IPS-18c (cell line): ENCODE measurements around the gene ZNF438.

Experiments used
- H3K4me3 ChIP-seq: 2 replicates; pipeline ENCODE4 v1.7.0; 2013; ENCODE audit warnings: low read depth, mild to moderate bottlenecking, low read length, moderate library complexity; ENCODE audit not compliant: insufficient read depth
- H3K9me3 ChIP-seq: one replicate; pipeline ENCODE4 v1.6.1; 2013; ENCODE audit warnings: mild to moderate bottlenecking, low read length, moderate library complexity; ENCODE audit not compliant: control insufficient read depth, insufficient read depth

Gene ZNF438

DNA sequence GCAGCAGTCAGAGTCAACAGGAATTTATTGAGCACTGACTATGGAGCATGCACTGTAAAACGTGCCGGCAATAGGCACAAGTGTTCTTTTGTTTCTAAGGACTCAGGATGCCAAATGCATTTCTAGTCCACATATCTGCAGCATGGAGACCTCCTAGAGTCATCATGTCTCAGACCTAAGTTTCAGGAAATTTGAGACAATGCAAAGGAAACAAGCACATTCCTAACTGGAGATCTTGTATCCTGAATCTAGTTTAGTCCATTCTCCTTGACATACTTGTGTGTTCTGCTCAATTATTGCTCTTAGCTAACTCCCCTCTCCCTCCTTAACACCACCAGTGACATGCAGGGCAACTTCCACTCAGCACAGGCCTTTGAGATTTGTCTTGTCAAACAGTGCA is 173.2 kb downstream of the ZNF438 start:
- Histone ChIP-seq H3K4me3 (no peak overlapping the region), H3K9me3 (no peaks in the 10 kb centered on the region)

DNA sequence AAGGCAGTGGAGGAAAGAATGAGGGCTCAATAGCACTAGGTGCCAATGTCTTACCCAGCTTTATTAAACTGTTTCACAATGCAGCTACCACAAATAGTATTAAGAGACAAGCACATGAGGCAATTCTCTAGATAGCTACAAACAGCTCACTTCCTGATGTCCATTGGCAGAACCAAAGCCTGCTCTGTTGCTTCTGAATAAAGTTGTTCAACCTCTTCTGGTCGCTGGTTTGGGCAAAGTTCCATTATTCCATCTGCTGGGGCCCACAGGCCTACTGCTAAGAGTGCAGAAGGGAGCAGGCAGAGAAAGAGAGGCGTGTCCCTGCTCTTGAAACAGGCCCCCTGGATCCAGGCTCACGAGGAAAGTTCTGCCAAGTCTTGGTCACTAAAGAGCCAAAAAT is 173.9 kb downstream of the ZNF438 start:
- Histone ChIP-seq H3K9me3 (no peaks in the 10 kb centered on the region), H3K4me3 (no peak overlapping the region)

DNA sequence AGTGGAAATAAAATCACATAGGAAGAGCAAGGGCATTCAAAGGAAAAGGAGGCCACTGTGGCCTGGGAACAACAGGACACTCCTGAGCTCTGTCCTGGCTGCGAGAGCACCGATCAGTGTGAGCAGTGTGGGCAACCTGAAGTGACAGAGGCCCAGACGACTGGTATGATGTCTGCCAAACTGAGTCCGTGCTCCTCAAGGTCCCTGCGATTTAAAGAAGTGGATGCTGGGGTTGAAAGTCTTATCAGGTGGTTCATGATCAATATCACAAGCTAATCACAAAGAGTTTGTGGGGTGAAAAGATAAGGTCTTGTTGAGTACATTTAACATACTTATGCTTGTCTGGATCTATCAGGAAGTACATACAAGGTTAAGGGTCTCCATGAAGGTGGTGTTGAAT is 176.5 kb downstream of the ZNF438 start:
- no peaks in the 10 kb centered on the region for H3K9me3 ChIP-seq
- no peak overlapping the region for H3K4me3 ChIP-seq

DNA sequence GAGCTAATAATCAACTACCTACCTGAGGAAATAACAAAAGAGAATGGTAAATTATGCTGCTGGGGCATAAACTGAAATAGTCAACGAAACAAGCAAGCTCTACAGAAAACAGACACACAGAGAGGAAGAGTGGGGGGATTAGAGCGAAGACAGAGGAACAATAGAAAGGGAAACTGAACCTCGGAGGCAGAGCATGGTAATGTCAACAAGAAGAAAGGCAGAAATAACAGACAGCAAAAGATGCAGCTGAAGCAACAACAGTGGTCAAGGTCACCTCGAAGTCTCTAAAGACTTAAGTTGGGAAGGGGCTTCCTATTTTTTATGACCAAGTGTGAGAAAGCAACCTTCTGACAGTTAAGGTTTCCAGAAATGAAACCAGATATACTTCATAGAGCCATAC is 177.0 kb downstream of the ZNF438 start:
- no peak overlapping the region for H3K4me3 ChIP-seq
- H3K9me3 ChIP-seq, result no peaks in the 10 kb centered on the region

DNA sequence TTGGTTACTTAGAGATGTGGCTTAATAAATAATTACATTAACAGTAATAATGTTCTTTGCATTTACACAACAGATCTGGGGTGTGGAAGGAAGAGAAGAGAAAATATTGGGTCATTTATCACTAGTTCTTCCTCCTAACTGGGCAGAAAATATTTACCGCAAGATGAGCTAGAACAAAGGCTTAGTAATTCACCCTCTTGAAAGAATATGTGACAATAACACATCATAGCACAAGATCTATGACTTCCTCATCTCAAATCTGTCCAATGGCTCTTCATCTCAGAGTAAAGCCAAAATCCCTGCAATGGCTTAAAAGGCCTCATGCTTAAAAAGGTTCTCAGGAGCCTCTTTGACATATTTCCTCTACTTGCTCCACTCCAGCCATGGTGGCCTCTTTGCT is 178.6 kb downstream of the ZNF438 start:
- no peak overlapping the region for H3K4me3 ChIP-seq
- H3K9me3 ChIP-seq, result no peaks in the 10 kb centered on the region

DNA sequence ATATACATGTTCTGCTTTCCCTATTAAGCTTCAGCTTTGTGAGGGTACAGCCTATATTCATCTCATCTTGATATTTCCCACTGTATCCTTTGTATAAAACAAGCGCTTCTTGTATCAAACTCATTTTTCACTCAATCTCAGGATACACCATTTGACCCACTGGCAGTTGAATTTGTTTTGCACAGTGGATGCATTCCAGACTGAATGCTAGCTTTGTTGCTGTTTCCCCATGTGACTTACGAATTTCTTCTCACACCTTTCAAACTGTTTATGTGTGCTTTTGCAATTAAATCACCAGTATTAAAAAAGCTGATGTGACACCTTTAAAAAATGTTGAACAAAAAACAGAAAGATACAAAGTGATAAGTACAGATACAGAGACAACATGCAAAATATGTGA is 180.9 kb downstream of the ZNF438 start:
- H3K4me3 ChIP-seq, result no peak overlapping the region
- H3K9me3 ChIP-seq, result peaks cover 2% of the 10 kb centered on the region

DNA sequence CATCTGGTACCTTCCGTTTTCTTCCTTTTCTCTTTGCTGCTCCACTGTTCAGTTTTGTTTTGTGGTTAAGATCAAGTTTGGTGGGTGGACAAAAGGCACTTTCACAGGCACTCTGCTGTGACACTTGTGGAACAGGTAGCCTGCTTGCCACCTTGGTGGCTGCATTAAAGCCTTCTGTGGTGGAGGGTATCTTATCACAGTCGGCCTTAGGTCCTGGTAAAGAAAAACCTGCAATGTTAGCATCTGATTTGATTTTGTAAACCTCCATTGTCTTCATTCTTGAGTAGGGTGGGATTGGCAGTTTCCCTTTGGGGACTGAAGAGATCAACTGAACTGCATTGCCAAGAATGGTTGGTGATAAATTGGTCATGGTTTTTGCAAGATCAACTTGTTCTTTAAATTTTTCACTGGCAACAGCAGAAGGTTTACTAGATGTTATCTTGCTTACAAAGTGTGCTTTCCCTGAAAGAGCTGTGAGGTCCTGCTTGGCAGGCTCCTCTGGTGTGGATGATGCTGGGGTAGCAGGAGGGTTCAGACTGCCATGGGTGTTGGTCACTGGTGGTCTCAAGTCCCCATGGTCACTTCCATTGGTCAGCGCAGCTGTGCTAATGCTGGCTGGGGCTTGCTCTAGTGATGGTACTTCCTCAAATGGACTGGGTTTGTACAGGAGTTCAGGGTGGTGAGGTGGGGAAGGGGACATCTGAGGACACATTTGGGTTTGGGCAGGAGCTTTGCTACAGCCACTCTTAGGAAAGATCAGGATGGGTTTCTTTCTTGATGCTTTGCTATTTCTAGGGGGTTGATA is 182.2 kb downstream of the ZNF438 start:
- Histone ChIP-seq H3K9me3 (peaks cover 2% of the 10 kb centered on the region), H3K4me3 (no peak overlapping the region)

DNA sequence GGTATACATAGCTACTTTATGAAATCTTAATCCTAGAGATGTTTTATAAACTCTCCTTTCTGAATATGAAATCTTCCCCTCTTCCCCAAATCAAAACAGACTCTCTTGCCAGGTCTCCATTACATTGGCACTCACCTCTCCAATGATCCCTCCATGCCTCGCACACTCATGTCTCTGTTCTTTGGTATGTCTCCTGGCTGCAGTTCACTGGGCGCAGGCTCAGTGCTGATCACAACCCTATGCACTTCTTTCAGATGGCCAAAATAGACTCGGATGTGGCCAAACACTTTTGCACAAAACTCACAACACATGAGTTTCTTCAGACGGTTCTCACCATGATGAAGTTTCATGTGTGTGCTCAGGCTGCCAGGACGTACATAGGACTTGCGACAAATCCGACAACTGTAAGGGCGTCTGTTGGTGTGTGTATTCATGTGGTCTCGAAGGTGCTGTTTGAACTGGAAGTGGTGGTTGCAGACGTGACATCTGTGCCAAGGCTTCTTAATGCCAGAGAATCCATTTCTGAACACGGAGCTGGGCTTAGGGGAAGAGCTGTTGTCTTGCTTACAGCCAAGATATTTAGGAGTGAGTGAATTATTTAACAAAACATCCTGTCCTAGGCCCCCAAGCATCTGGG is 183.2 kb downstream of the ZNF438 start:
- Histone ChIP-seq H3K9me3 (peaks cover 2% of the 10 kb centered on the region), H3K4me3 (no peak overlapping the region)

DNA sequence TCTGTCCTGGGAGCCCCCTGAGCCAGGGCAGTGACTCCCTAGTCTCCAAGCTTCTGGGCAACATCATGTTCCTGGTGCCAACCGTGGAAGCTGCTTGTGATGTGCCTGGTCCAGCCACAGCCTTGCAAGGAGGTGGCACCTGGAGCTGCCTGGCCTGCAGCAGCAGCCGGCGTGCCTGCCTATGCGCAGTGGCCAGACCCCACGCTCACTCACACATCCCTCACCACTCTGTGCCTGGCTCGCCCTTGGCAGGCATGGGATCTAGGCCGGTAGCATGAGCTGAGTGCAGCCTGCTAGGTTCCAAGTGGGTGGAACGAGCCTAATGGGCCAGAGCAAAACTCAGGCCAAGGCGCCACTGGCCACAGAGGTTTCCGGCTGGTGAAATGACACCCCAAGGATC is 184.0 kb downstream of the ZNF438 start:
- peaks cover 2% of the 10 kb centered on the region for H3K9me3 ChIP-seq
- H3K4me3 ChIP-seq, result no peak overlapping the region

DNA sequence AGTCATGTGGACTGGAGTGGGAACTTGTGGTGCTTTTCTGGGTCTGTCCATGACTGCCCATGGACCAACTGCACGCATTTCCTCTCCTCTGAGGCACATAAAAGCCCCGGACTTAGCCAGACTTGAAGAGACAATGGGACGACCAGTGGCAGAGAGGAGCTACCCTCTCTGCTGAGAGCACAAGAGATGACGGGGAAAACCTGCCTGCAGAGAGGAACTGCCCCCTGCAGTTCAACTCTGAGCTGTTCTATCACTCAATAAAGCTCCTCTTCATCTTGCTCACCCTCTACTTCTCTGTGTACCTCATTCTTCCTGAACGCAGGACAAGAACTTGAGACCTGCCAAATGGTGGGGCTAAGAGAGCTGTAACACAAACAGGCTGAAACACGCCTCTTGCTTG is 184.5 kb downstream of the ZNF438 start:
- H3K4me3 ChIP-seq, result no peak overlapping the region
- H3K9me3 ChIP-seq, result peaks cover 2% of the 10 kb centered on the region

DNA sequence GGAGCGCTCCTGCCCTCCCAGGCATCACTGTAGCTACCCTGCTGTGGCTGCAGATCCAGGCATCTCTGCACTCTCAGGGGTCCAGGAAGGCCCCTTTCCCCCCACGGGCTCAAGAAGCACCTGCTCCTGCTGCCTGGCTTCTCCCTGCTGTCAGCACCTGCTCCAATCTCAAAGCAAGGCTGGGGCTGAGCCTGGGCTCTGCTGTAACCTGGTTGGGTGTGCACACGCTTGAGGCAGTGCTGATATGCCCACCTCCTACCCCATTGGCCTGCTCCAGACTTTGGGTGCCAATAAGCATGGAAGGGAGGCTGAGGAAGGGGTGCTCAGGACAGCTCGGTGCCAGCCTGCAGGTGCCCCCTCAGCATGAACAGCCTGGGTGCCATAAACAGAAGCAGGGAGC is 185.0 kb downstream of the ZNF438 start:
- peaks cover 2% of the 10 kb centered on the region for H3K9me3 ChIP-seq
- H3K4me3 ChIP-seq, result no peak overlapping the region

DNA sequence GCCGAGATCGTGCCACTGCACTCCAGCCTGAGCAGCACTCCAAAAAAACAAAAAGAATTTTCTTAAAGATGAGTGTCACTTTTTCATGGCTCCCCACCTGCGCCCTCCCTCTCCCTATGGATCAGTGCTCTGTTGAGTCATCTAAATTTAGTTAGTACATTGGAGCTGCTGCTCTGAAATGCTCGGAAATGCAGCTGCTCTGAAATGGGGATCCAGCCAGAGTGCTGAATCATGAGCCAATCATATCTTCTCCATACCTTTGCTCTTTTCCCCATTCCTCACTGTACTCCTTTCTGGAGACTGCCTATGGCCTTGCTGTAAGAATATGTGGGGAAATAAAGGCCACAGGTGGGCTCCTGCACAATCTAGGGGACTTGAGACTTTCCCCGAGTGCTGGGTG is 188.8 kb downstream of the ZNF438 start:
- H3K4me3 ChIP-seq, result no peak overlapping the region

DNA sequence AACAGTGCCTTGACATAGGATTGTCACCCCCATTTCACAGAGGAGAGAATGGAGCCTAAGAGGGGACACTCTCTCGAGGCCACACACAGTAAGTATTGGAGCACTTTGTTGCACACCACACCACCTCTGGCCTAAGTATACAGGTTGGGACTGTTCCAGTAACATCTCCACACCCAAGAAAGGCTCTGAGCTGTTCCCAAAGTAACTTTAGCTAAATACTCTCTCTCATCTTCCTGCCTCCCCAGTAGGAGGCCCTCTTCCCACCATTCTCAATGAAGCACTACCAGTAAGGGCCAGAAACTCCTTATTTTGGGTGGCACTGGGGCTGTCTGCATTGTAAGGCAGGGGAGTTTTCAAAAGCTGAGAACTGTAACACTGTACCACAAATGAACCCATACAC is 189.5 kb downstream of the ZNF438 start:
- peaks cover 2% of the 10 kb centered on the region for H3K9me3 ChIP-seq
- no peak overlapping the region for H3K4me3 ChIP-seq

More for the DNA sequence above, 188.8 kb downstream of the ZNF438 start:
- H3K9me3 ChIP-seq, result peaks cover 2% of the 10 kb centered on the region

DNA sequence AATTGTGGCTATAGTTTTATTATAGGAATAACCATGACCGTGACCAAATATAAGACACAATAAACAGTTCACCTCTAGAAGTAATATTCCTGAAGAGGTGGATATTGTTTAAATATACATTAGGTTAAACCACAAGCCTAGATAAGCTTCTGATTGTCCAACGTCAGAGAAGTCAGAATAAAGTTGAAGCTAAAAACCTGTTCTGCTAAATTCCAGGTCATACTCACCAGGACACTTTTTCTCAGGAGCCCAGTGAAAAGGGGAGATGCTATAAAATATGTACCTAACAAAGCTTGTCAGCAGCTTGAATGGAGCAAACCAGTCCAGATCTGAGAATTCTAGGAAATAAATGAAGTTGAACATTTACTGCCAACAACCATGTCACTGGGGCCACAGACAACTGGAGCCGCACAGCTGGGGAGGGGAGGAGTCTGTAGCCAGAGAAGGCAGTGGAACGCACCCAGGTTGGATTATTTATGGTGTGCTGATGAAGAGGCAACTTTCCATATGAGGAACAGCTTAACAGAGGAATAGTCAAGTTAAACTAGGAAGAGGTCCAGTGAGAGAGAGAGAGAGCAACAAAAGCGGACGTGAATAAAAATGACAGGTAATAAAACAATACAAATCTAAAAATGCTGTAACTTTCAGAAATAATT is 191.1 kb downstream of the ZNF438 start:
- H3K4me3 ChIP-seq, result no peak overlapping the region
- H3K9me3 ChIP-seq, result no peaks in the 10 kb centered on the region

DNA sequence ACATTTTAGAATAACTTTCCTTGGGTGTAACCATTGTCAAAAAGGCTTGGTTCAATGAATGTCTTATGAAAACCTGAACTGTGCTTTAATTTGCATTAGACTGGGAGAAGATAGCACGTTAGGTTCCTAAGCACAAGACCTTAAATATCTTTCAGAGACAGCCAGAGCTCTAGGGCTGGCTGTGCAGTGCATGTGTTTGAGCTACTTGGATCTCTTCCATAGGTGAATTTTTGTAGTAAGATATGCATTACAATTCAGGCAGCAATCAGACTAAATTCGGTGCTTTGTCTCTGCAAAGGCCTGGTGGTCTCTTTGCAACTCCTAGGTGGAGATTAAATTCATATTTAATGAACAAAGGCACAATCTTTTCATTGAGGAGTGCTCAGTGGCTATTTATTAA is 192.0 kb downstream of the ZNF438 start:
- Histone ChIP-seq H3K9me3 (no peaks in the 10 kb centered on the region), H3K4me3 (no peak overlapping the region)

DNA sequence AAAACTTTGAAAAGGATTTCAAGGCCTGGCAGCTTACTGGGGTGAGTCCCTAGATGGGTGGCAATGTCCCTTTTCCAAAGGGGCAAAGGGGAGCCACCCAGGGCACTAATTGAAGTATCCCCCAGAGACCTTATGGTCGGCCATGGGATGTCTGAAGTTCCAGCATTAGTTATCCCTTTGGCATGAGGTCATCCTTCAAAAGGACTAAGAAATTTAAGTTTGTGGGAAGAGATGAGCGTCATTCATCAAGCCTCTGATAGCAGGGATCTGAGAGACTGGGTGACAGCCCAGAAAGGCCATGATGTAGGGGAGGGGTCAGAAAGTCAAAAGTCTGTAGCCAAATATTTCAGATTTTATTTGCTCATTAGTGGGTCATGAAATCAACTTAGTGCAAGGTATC is 195.3 kb downstream of the ZNF438 start:
- no peak overlapping the region for H3K4me3 ChIP-seq
- no peaks in the 10 kb centered on the region for H3K9me3 ChIP-seq

DNA sequence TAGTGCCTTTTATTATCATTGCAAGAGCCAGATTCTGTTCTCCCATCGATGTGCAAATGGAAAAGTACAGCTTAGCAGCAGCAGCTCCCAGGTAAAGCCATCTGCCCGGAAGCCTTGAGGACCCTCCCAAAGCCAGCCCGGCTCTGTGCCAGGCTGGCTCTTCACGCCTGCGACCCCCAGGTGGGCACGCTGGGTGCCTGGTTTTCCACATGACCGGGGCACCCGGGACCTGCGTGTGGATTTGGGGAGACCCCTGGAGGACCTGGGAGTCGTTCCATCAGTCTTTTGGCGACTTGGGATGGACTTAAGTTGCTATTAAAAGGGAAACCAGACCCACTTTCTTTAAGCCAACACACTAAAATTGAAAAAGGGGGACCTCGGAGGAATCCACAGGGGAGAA is 196.5 kb downstream of the ZNF438 start:
- Histone ChIP-seq H3K9me3 (no peaks in the 10 kb centered on the region), H3K4me3 (no peak overlapping the region)

DNA sequence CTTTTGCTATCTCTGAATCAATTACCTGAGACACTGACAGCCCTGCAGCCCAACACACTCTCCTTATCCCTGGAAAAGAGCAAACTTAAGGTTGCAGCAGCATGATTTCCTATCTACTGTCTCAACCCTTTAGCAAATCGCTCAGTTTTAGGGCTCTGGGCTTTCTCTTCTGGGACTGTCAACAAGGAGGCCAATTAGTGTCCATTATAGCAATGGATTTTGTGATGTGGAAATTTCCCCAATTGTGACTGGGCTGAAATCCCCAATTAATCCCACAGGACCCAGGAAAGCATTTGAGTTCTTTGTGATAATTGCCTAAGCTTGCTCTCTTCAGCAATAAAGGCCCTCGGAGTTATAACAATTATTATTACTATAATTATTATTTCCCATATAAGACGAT is 197.0 kb downstream of the ZNF438 start:
- no peaks in the 10 kb centered on the region for H3K9me3 ChIP-seq
- H3K4me3 ChIP-seq, result no peak overlapping the region
